KOPT-K1 (cell line): ENCODE results near the gene SCARF1.
"Not testable (repeated sequence)": the region's sequence is repeated elsewhere in the genome, so short reads cannot be mapped to it uniquely, and the experiment has no call there.

Source experiments
- H3K27ac ChIP-seq: fragments of 200-600 bp; sonication (generic); 2 replicates; pipeline ENCODE4 v1.5.1; 2016; ENCODE audit warnings: antibody characterized with exemption, mild to moderate bottlenecking, low read depth, low read length; ENCODE audit not compliant: poor library complexity, severe bottlenecking
- H3K36me3 ChIP-seq: fragments of 200-600 bp; sonication (generic); 2 replicates; pipeline ENCODE4 v1.5.1; 2017; ENCODE audit warnings: antibody characterized with exemption, mild to moderate bottlenecking, low read length, moderate library complexity; ENCODE audit not compliant: insufficient read depth
- H3K9me3 ChIP-seq: fragments of 200-600 bp; sonication (generic); 2 replicates; pipeline ENCODE4 v1.5.1; 2017; ENCODE audit warnings: antibody characterized with exemption, low read length, mild to moderate bottlenecking; ENCODE audit not compliant: insufficient read depth, poor library complexity, severe bottlenecking

The SCARF1 gene

DNA sequence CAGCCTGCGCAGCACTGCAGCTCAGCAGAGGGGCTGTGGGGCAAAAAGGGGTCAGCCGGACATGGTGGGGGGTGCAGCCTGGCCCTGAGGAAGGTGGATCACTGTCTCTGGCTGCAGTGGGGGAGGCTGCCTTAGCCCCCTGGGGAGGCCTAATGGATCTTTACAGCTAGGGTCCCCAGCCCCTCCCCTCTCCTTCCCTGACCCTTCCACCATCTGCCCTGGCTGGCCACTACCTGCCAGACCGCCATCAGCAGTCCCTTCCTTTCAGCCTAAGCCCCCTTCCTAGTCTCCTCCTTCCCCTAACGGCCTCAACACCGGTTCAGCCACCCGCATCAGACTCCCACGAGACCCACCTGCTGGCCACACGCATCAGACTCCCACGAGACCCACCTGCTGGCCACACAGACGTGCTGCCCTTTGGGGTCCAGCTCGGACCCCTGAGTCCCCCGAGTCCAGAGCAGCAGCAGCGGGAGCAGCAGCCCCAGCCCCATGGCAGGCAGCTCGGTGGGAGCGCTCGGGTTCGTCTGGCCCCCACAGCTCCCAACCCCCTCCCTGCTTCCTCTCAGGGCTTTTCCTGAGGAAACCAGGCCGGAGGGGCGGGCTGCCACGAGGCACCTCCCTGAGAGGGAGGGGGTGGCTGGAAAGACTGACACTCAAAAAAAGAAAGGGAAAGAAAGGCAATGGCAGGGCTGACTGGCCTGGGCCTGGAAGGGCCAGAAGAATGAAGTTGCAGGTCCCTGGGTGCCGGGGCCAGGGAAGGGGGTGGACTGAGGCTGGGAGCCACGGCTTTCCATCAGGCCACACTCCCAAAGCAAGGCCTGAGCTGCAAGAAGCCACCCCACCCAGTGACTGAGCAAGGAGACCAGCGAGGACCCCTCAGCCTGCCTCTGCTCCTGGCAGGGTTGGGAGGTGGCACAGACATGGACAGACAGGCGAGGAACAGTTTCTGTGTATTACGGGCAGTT is at the start of gene SCARF1:
Gene SCARF1 (minus strand): TSS at position 526 of the 965 bp plus-strand sequence. CDS start 35 bp downstream, at position 491.
- H3K36me3 ChIP-seq, result peaks cover 16% of the 10 kb centered on the region
- H3K9me3 ChIP-seq, result no peaks in the 10 kb centered on the region
- H3K27ac ChIP-seq, result no peak within 1 kb of the TSS

GRCh38 chr17:1693339-1693738 is 47.8 kb upstream of the SCARF1 start:
- no peaks in the 10 kb centered on the region for H3K9me3 ChIP-seq
- no peaks in the 10 kb centered on the region for H3K36me3 ChIP-seq
- no peak overlapping the region for H3K27ac ChIP-seq

DNA sequence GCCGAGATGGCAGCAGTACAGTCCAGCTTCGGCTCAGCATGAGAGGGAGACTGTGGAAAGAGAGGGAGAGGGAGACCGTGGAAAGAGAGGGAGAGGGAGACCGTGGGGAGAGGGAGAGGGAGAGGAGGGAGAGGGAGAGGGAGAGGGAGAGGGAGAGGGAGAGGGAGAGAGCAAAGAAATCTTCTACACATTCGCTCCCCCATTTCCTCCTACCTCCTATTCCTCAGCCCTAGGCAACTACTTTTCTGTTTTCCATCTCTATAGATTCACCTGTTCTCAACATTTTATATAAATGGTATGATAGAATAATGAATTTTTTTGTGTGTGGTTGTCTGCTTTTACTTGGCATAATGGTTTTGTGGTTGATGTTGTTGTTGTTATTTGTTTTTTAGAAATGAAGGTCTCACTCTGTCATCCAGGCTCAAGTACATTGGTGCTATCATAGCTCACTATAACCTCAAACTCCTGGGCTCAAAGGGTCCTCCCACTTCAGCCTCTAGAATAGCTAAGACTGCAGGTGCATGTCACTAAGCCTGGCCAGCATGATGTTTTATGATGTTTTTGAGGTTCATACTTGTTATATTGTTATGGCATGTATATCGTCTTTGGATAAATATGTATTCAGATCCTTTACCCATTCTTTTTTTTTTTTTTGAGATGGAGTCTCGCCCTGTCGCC is 45.2 kb upstream of the SCARF1 start:
- H3K36me3 ChIP-seq, result no peaks in the 10 kb centered on the region
- H3K9me3 ChIP-seq, result no peaks in the 10 kb centered on the region
- H3K27ac ChIP-seq, result no peak overlapping the region

DNA sequence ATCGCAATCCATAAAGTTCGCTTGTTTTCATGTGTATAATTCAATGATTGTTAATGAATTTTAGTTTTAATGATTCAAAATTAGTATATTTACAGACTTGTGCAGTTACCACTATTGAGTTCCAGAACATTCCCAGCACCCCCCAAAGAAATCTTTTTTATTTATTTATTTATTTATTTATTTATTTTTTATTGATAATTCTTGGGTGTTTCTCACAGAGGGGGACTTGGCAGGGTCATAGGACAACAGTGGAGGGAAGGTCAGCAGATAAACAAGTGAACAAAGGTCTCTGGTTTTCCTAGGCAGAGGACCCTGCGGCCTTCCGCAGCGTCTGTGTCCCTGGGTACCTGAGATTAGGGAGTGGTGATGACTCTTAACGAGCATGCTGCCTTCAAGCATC is 42.9 kb upstream of the SCARF1 start:
- H3K9me3 ChIP-seq, H3K27ac ChIP-seq: not testable (repeated sequence)

GRCh38 chr17:1686086-1686485 is 40.6 kb upstream of the SCARF1 start:
- Histone ChIP-seq H3K36me3 (peaks cover 26% of the 10 kb centered on the region), H3K27ac (no peak overlapping the region), H3K9me3 (no peaks in the 10 kb centered on the region)

More for the DNA sequence above, 42.9 kb upstream of the SCARF1 start:
- H3K36me3 ChIP-seq, result not testable (repeated sequence)

DNA sequence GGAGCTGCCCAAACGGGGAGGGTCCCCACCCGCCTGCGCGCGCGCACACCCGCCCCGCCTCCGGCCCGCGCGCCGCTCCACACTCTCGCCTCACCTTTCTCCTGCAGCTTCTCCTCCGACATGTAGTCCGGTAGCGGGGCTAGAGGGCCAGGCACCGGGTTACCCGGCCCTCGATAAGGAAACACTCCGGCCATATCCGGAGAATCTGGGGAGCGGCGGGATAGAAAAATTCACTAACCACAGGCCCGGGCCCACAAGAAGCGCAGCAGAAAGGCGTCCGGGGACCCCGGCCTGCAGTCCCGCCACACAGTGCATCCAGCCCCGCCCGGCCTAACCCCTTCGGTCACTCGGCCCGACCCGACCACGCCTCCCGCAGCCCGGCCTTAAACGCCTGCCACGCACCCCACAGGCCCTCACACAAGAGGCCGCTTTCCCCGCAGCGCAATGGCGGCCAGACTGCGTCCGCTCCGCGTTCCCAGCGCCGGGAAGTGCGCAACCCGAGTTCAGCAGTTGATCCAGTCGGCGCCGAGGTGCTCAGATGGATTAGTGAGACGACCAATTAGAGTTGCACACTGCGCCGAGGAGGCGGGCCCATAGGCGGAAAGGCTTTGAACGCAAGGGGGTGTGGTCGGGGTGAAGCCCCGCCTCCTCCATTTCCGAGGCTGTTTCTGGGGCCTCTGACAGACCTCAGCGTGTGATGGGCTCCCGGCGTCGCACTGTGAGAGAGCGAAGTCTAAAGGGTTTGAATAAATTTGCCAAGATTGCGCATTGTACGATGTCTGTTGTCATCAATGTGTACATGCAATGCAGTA is 39.1 kb upstream of the SCARF1 start, which contains the start of gene PRPF8:
Gene PRPF8 (minus strand): TSS at position 490 of the 812 bp plus-strand sequence. CDS start 296 bp downstream, at position 194.
- peaks cover 41% of the 10 kb centered on the region for H3K36me3 ChIP-seq
- H3K9me3 ChIP-seq, result no peaks in the 10 kb centered on the region
- peak within 1 kb of the TSS; percentile 91 for H3K27ac ChIP-seq

- H3K27ac ChIP-seq, result peak overlapping the region; percentile 91
- no peaks in the 10 kb centered on the region for H3K9me3 ChIP-seq
- H3K36me3 ChIP-seq, result peaks cover 52% of the 10 kb centered on the region
Observed at GRCh38 chr17:1683459-1683858, 37.9 kb upstream of the SCARF1 start.

GRCh38 chr17:1676401-1676800 is 30.9 kb upstream of the SCARF1 start:
- H3K9me3 ChIP-seq, result no peaks in the 10 kb centered on the region
- peaks cover 100% of the 10 kb centered on the region for H3K36me3 ChIP-seq
- no peak overlapping the region for H3K27ac ChIP-seq

- Histone ChIP-seq H3K27ac (no peak overlapping the region), H3K36me3 (peaks cover 100% of the 10 kb centered on the region), H3K9me3 (no peaks in the 10 kb centered on the region)
Observed at GRCh38 chr17:1673041-1673785, 27.7 kb upstream of the SCARF1 start.

- H3K9me3 ChIP-seq, H3K27ac ChIP-seq: not testable (repeated sequence)
- H3K36me3 ChIP-seq, result peaks cover 100% of the 10 kb centered on the region
Observed at GRCh38 chr17:1663934-1664333, 18.4 kb upstream of the SCARF1 start.

DNA sequence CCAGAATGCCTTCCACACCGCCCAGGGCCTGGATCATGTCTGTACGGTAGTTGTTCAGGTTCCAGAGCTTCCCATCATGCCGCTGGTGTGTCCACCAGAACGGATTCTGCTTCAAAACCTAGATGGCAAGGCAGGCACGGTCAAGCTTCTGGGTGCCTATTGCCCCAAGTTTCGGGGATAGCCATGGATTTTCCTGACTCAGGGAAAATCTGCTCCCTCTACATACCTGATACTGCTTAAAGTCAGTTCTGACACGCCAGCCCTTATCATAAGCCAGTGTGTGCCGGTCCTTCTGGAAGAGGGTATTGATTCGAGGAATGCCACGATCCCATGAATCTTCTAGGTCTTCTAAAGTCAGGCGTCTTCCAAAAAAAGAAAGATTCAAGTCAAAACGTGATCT is 15.5 kb upstream of the SCARF1 start:
- H3K27ac ChIP-seq, result no peak overlapping the region
- H3K36me3 ChIP-seq, result peaks cover 99% of the 10 kb centered on the region
- no peaks in the 10 kb centered on the region for H3K9me3 ChIP-seq

- Histone ChIP-seq H3K27ac (no peak overlapping the region), H3K36me3 (peaks cover 99% of the 10 kb centered on the region), H3K9me3 (no peaks in the 10 kb centered on the region)
Observed at GRCh38 chr17:1658100-1658499, 12.6 kb upstream of the SCARF1 start.

DNA sequence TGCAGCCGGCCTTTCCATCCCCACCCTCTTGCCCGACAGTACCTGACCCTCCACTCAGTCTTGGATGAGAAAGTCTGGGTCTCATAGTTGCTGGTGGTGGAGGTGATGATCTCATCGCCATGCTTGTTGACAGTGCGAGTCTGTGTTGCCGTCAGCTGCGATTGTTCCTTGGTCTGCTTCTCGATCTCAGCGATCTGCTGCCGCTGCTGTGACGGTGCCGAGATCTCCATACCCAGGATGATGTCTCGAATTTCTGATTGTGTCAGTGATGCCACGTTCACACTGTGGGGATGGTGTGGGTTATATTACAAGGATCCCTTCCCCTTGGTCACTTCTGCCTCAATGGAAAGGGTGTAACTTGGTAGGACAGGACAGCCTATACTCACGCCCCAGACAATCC is 8.2 kb upstream of the SCARF1 start:
- no peaks in the 10 kb centered on the region for H3K9me3 ChIP-seq
- peaks cover 88% of the 10 kb centered on the region for H3K36me3 ChIP-seq
- H3K27ac ChIP-seq, result no peak overlapping the region

GRCh38 chr17:1652794-1653193 is 7.3 kb upstream of the SCARF1 start:
- not testable (repeated sequence) for H3K9me3 ChIP-seq, H3K27ac ChIP-seq
- peaks cover 84% of the 10 kb centered on the region for H3K36me3 ChIP-seq
